ENCODE data around the gene CUX1.
"Not testable (repeated sequence)": the region's sequence is repeated elsewhere in the genome, so short reads cannot be mapped to it uniquely, and the experiment has no call there.

The CUX1 gene

DNA sequence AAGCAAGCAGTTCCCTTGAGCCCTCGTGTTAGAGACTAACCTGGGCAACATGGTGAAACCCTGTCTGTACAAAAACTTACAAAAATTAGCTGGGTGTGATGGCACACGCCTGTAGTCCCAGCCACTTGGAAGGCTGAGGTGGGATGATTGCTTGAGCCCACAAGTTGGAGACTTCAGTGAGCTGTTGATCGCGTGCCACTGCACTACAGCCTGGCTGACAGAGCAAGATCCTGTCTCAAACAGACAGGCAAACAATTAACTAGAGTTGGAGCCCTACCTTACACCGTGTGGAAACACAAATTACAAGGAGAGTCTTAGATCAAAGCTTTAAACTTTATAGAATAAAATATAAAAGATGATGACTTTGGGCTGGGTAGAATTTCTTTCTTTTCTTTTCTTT is 219.5 kb downstream of the CUX1 start:
- in situ Hi-C loops (cut with MboI; ENCODE audit: low sequenced_read_pairs): no loop called here

DNA sequence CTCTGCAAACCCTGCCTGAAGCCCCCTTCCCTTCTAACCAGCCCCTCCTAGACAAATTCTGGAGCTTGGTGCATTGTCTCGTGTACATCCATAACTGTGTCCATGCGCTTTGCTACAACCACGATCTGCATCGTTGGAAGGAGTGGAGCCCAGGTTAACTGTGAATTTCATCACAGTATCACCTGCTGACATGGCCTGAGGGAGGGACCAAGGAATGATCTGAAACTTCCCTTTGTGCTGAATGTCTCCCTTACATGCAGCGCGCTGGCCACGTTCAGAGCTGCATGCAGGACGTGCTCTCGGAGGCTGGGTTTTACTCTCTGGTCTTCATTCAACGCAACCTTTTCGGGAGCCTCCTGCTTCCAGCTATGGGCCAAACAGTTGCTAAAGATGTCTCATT is 222.3 kb downstream of the CUX1 start:
- in situ Hi-C loops (cut with MboI; ENCODE audit: low sequenced_read_pairs): no loop called here

DNA sequence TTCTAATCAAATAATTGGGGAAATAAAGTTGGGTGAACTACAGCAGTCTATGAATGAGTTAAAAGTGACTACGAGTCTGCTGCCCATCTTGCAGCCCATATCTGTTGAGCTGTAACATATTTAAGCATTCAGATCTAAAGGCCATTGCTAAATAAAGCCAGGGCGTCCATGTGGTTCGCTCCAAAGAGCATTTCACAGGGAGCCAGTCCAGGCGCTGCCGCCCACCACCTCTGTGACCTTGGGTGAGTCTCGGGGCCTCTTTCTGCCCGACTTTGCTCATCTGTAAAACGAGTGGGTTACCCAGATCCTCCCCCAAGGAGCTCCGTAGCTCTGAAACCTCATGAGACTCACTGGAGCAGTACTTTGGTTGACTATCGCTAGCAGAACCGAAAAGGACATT is 223.1 kb downstream of the CUX1 start:
- in situ Hi-C loops (cut with MboI; ENCODE audit: low sequenced_read_pairs): no loop called here

DNA sequence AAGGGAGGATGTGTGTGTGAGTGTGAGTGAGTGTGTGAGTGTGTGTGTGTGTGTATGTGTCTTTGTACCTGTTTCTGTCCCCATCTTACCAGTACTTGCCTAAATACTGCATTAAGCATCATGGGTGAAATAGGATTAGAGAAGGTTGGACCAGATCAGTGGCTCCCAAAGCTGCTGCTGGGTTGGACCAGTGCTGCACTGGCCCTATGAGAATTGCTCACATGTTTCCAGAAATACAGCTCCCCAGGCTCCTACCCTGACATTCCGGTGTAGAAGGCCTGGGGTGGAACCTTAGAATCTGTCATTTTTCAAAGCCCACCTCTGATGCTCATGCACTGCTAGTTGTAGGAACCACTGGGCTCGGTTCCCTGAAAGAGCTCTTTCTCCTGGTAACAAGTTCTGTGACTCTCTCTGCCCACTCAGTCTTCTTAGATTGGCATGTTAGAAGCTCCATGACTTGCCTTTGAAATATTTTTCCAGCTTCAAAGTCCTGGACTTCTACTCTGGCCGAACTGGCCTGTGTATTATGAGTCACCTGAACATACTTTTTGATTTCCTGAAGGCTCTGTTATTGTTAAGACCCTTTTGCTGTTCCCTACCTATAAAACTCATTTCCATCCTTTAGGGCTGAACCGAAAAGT is 224.7 kb downstream of the CUX1 start:
- in situ Hi-C loops (cut with MboI; ENCODE audit: low sequenced_read_pairs): no loop called here

DNA sequence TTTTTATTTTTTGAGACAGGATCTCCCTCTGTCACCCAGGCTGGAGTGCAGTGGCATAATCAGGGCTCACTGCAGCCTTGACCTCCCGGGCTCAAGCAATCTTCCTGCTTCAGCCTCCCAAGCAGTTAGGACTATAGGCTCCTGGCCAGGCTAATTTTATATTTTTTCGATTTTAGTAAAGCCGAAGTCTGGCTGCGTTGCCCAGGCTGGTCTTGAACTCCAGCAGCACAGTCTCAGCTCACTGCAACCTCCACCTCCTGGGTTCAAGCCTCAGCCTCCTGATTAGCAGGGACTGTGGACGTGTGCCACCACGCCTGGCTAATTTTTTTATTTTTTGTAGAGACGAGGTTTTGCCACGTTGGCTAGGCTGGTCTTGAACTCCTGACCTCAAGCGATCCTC is 225.4 kb downstream of the CUX1 start:
- in situ Hi-C loops (cut with MboI; ENCODE audit: low sequenced_read_pairs): not testable (repeated sequence)

DNA sequence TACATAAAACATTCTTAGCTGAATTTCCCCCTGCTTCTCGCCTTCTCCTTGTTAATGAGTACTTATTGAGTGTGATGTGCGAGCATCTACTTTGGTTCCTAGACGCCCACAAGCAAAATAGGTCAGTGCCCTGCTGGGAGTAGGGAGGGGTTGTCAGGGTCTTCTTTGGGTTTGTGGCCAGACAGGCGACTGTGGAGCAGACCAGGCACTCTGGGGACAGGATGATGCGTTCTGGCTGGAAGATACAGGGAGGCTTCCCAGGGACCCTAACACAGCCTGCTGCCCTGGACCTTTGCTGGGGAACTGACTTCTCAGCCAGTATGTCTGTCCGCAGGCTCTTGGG is 227.2 kb downstream of the CUX1 start:
- in situ Hi-C loops (cut with MboI; ENCODE audit: low sequenced_read_pairs): no loop called here

DNA sequence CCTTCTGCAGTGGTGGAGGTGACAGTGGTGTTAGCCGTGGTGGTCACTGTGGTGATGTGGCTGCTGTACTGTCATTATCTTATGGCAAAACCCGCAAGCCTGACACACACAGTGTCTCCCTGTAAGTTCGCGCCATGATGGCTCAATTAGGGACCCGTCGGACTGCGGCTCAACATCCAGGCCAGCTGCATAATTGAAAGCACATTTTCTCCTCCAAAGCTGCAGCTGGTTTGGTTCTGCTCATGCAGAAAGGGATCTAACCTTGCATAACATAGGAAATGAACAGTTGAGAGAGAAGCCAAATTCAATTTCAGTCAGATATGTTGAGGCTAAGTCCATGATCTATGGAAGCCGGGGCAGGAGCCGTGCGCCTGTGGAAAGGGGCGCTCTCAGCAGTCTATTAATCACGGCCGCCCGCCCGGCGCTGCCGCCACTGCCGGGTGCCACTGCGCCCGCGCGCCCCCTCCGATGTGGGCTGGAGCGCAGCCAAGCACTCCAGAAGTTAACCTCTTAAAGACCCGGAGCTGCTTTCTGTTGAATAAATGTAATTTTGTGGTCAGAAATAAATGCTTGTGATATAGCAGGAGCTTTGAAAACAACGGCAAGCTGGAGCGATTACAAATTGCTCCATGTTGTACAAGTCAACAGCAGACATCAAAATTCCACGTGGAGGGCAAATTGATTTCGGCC is 227.7 kb downstream of the CUX1 start:
- in situ Hi-C loops (cut with MboI; ENCODE audit: low sequenced_read_pairs): no loop called here

DNA sequence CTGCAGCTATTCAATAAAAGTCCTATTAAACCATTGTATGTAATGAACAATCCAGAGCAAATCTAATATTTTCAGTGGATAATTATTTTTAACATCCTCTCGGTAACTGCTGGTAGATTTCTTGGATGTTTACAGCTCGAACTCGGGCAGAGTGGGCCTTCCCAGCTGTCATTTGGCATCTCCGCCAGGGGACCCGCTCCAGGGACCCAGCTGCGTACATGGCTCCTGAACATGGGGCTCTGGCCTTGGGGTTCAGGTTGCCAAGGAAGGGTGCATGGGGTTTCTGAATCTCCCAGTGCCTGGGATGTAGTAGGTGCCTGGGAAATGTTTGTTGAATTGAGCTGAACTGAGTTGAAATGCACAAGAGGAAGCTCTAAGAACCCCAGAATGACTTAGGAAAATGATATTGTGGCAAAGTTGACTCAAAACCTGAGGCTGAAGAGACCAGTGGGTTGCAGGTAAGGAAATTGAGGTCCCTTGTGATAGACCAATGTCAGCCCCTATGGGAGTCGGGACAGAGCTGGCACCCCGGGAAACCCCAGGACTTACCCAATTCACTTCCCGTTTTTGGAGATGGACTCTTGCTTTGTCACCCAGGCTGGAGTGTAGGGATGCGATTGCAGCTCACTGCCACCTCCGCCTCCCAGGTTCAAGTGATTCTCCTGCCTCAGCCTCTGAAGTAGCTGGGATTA is 228.4 kb downstream of the CUX1 start:
- in situ Hi-C loops (cut with MboI; ENCODE audit: low sequenced_read_pairs): no loop called here

DNA sequence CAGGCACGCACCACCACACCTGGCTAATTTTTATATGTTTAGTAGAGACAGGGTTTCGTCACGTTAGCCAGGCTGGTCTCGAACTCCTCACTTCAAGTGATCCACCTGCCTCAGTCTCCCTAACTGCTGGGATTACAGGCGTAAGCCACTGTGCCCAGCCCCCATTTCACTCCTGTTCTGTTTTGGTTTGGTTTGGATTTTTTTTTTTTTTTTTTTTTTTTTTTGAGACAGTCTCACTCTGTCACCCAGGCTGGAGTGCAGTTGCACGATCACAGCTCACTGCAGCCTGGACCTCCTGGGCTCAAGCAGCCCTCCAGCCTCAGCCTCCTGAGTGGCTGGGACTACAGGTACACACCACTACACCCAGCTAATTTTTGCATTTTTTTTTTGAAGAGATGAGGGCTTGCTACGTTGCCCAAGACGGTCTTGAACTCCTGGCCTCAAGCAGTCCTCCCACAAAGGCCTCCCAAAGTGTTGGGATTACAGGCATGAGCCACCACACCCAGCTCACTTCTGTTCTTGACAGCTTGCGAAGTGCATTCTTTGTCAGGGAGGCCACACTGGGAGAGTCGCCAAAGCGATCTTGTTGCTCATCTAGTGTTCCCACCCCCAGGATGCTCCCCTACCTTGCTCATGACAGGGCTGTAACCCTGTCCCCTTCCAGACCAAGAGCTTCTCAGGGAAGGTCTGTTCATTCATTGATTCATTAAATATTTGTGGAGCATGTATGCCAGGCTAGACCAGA is 229.1 kb downstream of the CUX1 start:
- in situ Hi-C loops (cut with MboI; ENCODE audit: low sequenced_read_pairs): no loop called here

DNA sequence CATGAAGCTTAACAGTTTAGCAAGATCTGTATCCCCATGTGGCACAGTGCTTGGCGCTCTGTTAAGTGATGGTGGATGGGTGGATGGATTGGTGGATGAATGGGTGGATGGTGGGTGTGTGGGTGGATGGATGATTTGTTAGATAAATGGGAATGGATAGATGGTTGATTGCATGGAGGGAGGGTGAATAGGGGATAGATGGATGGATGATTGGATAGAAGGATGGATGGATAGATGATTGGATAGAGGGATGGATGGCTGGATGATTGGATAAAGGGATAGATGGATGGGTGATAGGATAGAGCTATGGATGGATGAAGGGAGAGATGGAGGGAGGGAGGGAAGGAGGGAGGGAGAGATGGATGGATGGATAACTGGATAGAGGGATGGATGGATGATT is 229.7 kb downstream of the CUX1 start:
- in situ Hi-C loops (cut with MboI; ENCODE audit: low sequenced_read_pairs): no loop called here

DNA sequence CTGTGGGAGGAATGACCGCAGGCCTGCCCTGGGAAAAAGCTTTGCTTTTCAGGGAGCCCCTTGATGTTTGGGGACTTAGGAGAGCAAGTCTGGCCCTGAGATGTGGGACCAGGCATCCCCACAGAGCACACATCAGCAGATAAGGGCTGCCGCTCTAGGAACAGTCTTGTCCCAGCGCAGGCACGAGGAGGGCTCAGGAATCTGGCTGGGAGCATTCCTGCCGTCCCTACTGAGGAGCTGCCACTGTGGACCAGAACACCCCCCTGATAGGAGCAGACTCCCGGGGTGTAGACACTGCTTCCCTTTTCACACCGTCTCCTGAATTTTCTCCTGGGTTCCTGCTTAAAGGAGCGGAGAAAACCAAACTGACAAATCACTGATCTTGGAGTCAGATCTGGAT is 232.3 kb downstream of the CUX1 start:
- in situ Hi-C loops (cut with MboI; ENCODE audit: low sequenced_read_pairs): no loop called here

DNA sequence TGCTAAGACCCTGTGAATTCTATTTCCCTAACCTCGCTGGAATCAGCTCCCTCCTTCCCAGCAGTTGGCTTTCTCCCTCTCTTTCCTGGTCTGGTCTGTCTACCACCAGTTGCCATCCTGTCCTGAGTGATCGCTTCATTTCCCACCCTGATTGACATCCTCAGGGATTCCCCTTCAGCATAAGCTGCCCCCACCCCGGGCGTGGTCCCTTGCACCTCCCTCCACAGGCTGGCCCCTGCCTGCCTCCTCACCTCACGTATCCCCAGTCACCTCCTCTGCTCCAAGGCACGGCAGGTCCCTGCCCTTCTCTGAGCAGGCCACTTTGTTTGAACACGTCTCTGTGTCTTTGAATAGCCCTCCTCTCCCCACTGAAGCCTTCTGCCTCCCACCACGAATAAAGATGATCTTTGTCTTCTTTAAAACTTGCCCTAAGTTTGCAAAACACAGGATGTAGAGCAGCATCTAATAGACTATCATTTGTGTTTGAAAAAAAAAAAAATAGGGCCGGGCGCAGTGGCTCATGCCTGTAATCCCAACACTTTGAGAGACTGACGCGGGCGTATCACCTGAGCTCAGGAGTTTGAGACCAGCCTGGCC is 233.5 kb downstream of the CUX1 start:
- in situ Hi-C loops (cut with MboI; ENCODE audit: low sequenced_read_pairs): no loop called here

DNA sequence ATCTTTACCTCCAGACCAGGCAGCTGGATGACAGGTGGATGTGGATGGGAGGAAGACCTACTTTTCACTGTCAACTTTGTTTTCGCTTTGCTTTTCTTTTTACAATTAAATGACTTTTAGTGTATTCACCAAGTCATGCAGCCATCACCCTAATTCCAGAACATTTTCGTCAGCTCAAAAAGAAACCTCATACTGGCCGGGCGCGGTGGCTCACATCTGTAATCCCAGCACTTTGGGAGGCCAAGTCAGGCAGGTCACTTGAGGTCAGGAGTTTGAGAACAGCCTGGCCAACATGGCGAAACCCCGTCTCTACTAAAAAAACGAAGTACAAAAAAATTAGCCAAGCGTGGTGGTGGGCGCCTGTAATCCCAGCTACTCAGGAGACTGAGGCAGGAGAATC is 234.3 kb downstream of the CUX1 start:
- in situ Hi-C loops (cut with MboI; ENCODE audit: low sequenced_read_pairs): not testable (repeated sequence)

DNA sequence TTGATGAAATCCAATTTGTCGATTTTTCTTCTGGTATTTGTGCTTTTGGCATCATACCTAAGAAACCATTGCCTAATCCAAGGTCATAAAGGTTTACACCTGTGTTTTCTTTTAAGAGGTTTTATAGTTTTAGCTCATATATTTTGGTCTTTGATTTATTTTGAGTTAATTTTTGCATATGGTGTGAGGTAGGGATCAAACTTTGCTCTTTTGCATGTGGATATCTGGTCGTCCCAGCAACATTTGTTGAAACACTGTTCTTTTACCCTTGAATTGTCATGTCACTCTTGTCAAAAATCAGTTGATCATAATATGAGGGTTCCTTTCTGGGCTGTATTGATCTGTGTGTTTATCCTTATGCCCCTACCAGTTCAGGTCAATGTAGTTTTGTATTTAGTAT is 236.7 kb downstream of the CUX1 start:
- in situ Hi-C loops (cut with MboI; ENCODE audit: low sequenced_read_pairs): no loop called here

DNA sequence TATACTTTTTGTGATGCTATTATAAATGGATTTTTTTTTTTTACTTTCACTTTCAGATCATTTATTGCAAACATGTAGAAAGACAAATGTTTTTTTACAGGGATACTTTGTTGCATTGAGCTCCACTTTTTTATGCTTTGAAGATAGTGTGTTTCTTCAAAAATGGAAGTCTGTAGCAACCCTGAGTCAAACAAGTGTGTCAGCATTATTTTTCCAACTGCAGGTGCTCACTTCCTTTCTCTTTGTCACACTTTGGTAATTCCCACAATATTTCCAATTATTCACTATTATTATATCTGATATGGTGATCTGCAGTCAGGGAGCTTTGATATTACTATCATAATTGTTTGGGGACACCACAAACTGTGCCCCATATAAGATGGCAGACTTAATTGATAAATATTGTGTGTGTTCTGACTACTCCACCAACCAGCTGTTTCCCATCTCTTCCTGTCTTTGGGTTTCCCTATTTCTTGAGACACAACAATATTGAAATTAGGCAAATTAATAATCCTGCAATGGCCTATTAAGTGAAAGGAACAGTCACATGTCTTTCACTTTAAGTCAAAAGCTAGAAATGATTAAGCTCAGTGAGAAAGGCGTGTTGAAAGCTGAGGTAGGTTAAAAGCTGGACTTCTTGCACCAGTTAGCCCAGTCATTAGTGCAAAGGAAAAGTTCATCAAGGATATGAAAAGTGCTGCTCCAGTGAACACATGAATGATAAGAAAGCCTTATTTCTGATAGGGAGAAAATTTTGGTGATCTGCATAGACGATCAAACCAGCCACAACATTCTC is 238.0 kb downstream of the CUX1 start:
- in situ Hi-C loops (cut with MboI; ENCODE audit: low sequenced_read_pairs): no loop called here

DNA sequence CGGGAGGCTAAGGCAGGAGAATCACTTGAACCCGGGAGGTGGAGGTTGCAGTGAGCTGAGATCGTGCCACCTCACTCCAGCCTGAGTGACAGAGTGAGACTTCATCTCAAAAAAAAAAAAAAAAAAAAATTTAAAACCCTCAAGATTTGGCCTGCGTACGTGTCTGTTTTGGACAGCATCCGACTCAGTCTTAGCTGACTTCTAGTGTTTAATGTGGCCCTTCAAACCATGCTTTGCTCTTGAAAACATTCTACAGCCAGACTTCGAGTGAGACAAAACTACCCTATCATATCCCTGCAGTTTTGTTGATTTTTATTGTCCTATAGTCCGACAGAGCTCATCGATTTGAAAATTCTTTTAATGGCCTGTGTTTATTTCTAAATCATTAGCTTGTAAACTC is 242.1 kb downstream of the CUX1 start:
- in situ Hi-C loops (cut with MboI; ENCODE audit: low sequenced_read_pairs): no loop called here

DNA sequence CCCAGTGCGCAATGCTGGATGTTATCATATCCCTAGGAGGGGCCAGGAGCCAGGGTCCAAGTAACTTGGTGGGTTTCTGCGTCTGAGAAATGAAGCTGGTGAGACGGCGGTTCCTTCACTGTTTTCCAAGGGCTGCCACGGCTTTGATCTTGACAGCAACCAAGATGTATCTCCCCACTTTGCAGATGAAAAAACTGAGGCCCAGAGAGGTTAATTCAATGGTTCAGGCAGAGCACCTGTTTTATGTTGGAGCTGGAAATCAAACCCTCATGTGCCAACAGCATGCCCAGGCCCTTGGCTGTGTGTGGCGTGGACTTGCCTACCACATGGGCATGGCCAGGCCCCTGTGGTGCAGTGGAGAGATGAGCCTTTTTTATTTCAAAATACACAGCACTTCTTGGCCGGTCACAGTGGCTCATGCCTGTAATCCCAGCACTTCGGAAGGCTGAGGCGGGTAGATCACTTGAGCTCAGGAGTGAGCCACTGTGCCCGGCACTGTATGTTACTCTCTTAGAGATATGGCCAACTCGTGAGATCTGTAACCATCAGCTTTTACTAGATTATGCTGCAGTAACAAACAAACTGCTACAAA is 244.0 kb downstream of the CUX1 start:
- in situ Hi-C loops (cut with MboI; ENCODE audit: low sequenced_read_pairs): no loop called here

DNA sequence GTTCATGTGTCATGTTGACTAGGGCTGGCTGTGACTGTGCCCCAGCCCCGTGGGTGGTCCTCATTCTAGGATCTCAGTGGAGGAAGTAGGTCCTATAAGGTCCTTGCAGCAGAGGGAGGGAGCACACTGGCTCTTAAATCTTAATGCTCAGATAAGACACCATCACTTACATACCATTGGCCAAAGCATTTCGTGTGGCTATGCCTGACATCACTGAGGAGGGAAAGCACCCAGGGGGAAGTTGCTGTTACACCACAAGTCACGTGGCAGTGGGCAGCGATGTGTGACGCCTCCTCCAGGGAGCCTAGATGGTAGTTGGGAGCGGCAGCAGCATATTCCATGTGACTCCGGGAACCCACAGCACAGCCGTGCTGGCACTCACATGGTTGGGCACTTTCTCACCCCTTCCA is 244.6 kb downstream of the CUX1 start:
- in situ Hi-C loops (cut with MboI; ENCODE audit: low sequenced_read_pairs): no loop called here

DNA sequence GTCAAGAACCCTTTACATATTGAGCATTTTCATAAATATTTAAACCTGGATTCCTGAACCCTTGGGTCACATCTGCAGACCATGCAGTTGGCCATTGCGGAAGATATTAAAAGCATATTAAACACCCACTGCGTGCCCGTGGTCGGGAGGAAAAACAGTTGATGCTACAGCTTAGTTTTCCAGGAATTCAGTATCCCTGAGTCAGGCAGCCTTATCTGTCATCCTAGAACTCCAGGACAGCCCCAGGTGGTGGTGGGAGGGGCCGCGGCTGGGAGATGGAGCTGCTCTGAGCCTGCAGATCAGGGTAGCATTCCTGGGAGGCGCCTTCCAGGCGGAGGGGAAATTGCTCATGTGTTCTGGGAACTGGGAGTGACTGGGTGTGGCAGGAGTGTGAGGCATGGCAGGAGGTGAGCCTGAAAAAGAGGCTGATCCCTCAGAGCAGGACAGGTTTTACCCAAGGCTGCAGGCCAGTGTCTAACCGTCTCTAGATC is 246.3 kb downstream of the CUX1 start:
- in situ Hi-C loops (cut with MboI; ENCODE audit: low sequenced_read_pairs): no loop called here
